H1 (cell line): ENCODE data around the gene FGFBP1. TPM values are rescaled to one million over a fixed set of nuclear protein-coding genes. Genes with fewer than 3 reads are reported as not detected.

Experiments
- CTCF ChIA-PET: fragments of 300-600 bp; sonication (Branson Sonifier 250); formaldehyde crosslinking; loops from one replicate; lab custom pipeline; 2021; ENCODE audit not compliant: partially characterized antibody; lab: Charles Lee
- POLR2A ChIA-PET: fragments of 300-600 bp; sonication (Branson Sonifier 250); formaldehyde crosslinking; loops from one replicate; lab custom pipeline; 2021; ENCODE audit warnings: inconsistent platforms; ENCODE audit not compliant: partially characterized antibody; lab: Charles Lee
- DNase-seq, 2 experiments: peaks; one replicate each; pipeline versions ENCODE4 v3.0.0 to v3.0.0-alpha.2; 2010 to 2022; ENCODE audit warnings: low spot score in 2 of 2, low read depth in 1 of 2, mixed read lengths in 1 of 2
- FAIRE-seq: peaks from 2 replicates; lab custom pipeline; 2011; peaks lifted over from hg19 to GRCh38; lab: Jason Lieb, UNC
- H2AFZ ChIP-seq: 2 replicates; pipeline ENCODE4 v1.8.1; 2012; ENCODE audit warnings: low read length, inconsistent platforms
- H2AK5ac ChIP-seq: 2 replicates; pipeline ENCODE4 v1.6.1; 2013; ENCODE audit warnings: low read depth, low read length
- H2BK120ac ChIP-seq: replicated peaks from 2 replicates; pipeline ENCODE3; 2013; ENCODE audit warnings: low read depth, low read length, inconsistent platforms
- H2BK12ac ChIP-seq: 2 replicates; pipeline ENCODE4 v1.6.1; 2013; ENCODE audit warnings: low read depth, low read length
- H2BK15ac ChIP-seq: 2 replicates; pipeline ENCODE4 v1.6.1; 2013; ENCODE audit warnings: low read length
- H2BK20ac ChIP-seq: 2 replicates; pipeline ENCODE4 v1.6.1; 2013; ENCODE audit warnings: low read length
- H2BK5ac ChIP-seq: 2 replicates; pipeline ENCODE4 v1.6.1; 2013; ENCODE audit warnings: low read depth, low read length
- H3K14ac ChIP-seq: 2 replicates; pipeline ENCODE4 v1.6.1; 2013; ENCODE audit warnings: inconsistent platforms; ENCODE audit not compliant: insufficient read length
- H3K18ac ChIP-seq: 2 replicates; pipeline ENCODE4 v1.6.1; 2013; ENCODE audit warnings: low read length; ENCODE audit errors: extremely low read depth
- H3K23ac ChIP-seq: 2 replicates; pipeline ENCODE4 v1.6.1; 2013; ENCODE audit warnings: inconsistent platforms; ENCODE audit not compliant: insufficient read length
- H3K23me2 ChIP-seq: 2 replicates; pipeline ENCODE4 v1.6.1; 2013; ENCODE audit warnings: low read depth, low read length
- H3K27ac ChIP-seq: 2 replicates; pipeline ENCODE4 v1.6.1; 2011; ENCODE audit warnings: low read depth, low read length, inconsistent platforms
- H3K27me3 ChIP-seq, 4 experiments: replicated peaks in 1 of 4; 1 replicate in 1 of 4; 2 replicates in 3 of 4; pipeline versions ENCODE4 v1.6.1 to v1.8.1; 2011 to 2013; ENCODE audit warnings: low read length in 3 of 4, mild to moderate bottlenecking in 3 of 4, inconsistent platforms in 2 of 4, mixed read lengths in 2 of 4, moderate library complexity in 1 of 4; ENCODE audit not compliant: control insufficient read depth in 3 of 4, insufficient read depth in 3 of 4; ENCODE audit errors: extremely low read depth in 1 of 4
- H3K36me3 ChIP-seq, 4 experiments: 2 replicates each; pipeline versions ENCODE4 v1.6.1 to v1.8.1; 2011 to 2013; ENCODE audit warnings: mild to moderate bottlenecking in 4 of 4, low read length in 3 of 4, moderate library complexity in 2 of 4, control low read depth in 1 of 4, inconsistent platforms in 1 of 4; ENCODE audit not compliant: insufficient read depth in 4 of 4, control insufficient read depth in 2 of 4
- H3K4ac ChIP-seq: replicated peaks from 2 replicates; pipeline ENCODE3; 2013; ENCODE audit warnings: low read length, low read depth, mixed read lengths, inconsistent platforms; ENCODE audit not compliant: insufficient read length
- H3K4me1 ChIP-seq, 4 experiments: replicated peaks in 1 of 4; 1 replicate in 1 of 4; 2 replicates in 3 of 4; pipeline versions ENCODE4 v1.6.1 to v1.8.1; 2011 to 2013; ENCODE audit warnings: low read length in 3 of 4, inconsistent platforms in 2 of 4, mixed read lengths in 1 of 4; ENCODE audit not compliant: insufficient read depth in 4 of 4, control insufficient read depth in 3 of 4
- H3K4me2 ChIP-seq, 2 experiments: 2 replicates each; pipeline versions ENCODE4 v1.6.1 to v1.8.1; 2011 to 2013; ENCODE audit warnings: low read depth in 2 of 2, low read length in 2 of 2, control low read depth in 1 of 2, inconsistent platforms in 1 of 2, mild to moderate bottlenecking in 1 of 2; ENCODE audit not compliant: insufficient read depth in 1 of 2
- H3K4me3 ChIP-seq, 4 experiments: fragments of 200-600, 300-600 bp in 1 of 4; sonication (generic), shearing (Covaris generic), sonication (Bioruptor Twin) in 1 of 4; 2 replicates each; pipeline versions ENCODE4 v1.5.1 to v1.8.1; 2011 to 2016; ENCODE audit warnings: low read length in 4 of 4, low read depth in 3 of 4, control low read depth in 2 of 4, inconsistent platforms in 2 of 4, mild to moderate bottlenecking in 2 of 4, mixed read lengths in 1 of 4, moderate library complexity in 1 of 4; ENCODE audit not compliant: insufficient read depth in 2 of 4; ENCODE audit errors: extremely low read depth in 1 of 4
- H3K56ac ChIP-seq: replicated peaks from 2 replicates; pipeline ENCODE3; 2013; ENCODE audit warnings: low read depth, mild to moderate bottlenecking, mixed read lengths, low read length, inconsistent platforms; ENCODE audit not compliant: insufficient read length
- H3K79me1 ChIP-seq: 2 replicates; pipeline ENCODE4 v1.6.1; 2013; ENCODE audit warnings: low read depth, low read length, control low read depth
- H3K79me2 ChIP-seq, 2 experiments: 2 replicates each; pipeline versions ENCODE4 v1.6.1 to v1.8.1; 2012 to 2013; ENCODE audit warnings: low read length in 2 of 2, mild to moderate bottlenecking in 2 of 2, inconsistent platforms in 1 of 2; ENCODE audit not compliant: insufficient read depth in 2 of 2, control insufficient read depth in 1 of 2
- H3K9ac ChIP-seq, 4 experiments: replicated peaks in 1 of 4; 1 replicate in 1 of 4; 2 replicates in 3 of 4; pipeline versions ENCODE4 v1.6.1 to v1.8.1; 2011 to 2013; ENCODE audit warnings: low read depth in 3 of 4, low read length in 3 of 4, control low read depth in 2 of 4, mild to moderate bottlenecking in 2 of 4, moderate library complexity in 2 of 4, inconsistent platforms in 1 of 4; ENCODE audit errors: extremely low read depth in 1 of 4
- H3K9me3 ChIP-seq, 2 experiments: 2 replicates each; pipeline versions ENCODE4 v1.6.1 to v1.8.1; 2012 to 2013; ENCODE audit warnings: mild to moderate bottlenecking in 2 of 2, moderate library complexity in 2 of 2, control low read depth in 1 of 2, inconsistent platforms in 1 of 2, low read depth in 1 of 2, low read length in 1 of 2, mixed read lengths in 1 of 2; ENCODE audit not compliant: insufficient read depth in 2 of 2
- H4K20me1 ChIP-seq, 2 experiments: replicated peaks in 1 of 2; 2 replicates each; pipeline versions ENCODE3 to v1.8.1; 2011 to 2013; ENCODE audit warnings: inconsistent platforms in 2 of 2, low read length in 2 of 2, mild to moderate bottlenecking in 1 of 2; ENCODE audit not compliant: insufficient read depth in 2 of 2, control insufficient read depth in 1 of 2
- H4K5ac ChIP-seq: 2 replicates; pipeline ENCODE4 v1.6.1; 2013; ENCODE audit warnings: low read length, low read depth, mixed read lengths, inconsistent platforms; ENCODE audit not compliant: insufficient read length
- H4K8ac ChIP-seq: 2 replicates; pipeline ENCODE4 v1.8.0; 2013; ENCODE audit warnings: mild to moderate bottlenecking, moderate library complexity, low read length, inconsistent platforms; ENCODE audit not compliant: insufficient read depth; ENCODE audit errors: extremely low read depth
- H4K91ac ChIP-seq: replicated peaks from 2 replicates; pipeline ENCODE3; 2013; ENCODE audit warnings: low read length, mixed read lengths, inconsistent platforms; ENCODE audit not compliant: insufficient read length
- ASH2L ChIP-seq: fragments of 200-600, 300-600 bp; sonication (generic); IDR thresholded peaks from one replicate; pipeline ENCODE4 v1.7.1; 2017; ENCODE audit warnings: low read length
- BACH1 ChIP-seq: IDR thresholded peaks from 2 replicates; pipeline ENCODE4 v1.6.1; 2012; ENCODE audit warnings: low read length, improper control_type of control experiment
- CBX8 ChIP-seq: fragments of 300-800, 300-1000 bp; sonication (generic); IDR thresholded peaks from 2 replicates; pipeline ENCODE4 v1.7.1; 2016; ENCODE audit warnings: low read depth, low read length, borderline replicate concordance
- CEBPB ChIP-seq: IDR thresholded peaks from 2 replicates; pipeline ENCODE4 v1.6.1; 2012; ENCODE audit warnings: low read depth, low read length
- CHD1 ChIP-seq: IDR thresholded peaks from 2 replicates; pipeline ENCODE4 v1.6.1; 2012; ENCODE audit warnings: low read depth, low read length, improper control_type of control experiment
- E2F6 ChIP-seq: IDR thresholded peaks from 2 replicates; pipeline ENCODE4 v1.6.1; 2012; ENCODE audit warnings: inconsistent platforms
- EGR1 ChIP-seq: IDR thresholded peaks from 2 replicates; pipeline ENCODE4 v1.6.1; 2011; ENCODE audit warnings: low read depth, low read length, borderline replicate concordance
- FOSL1 ChIP-seq: IDR thresholded peaks from 2 replicates; pipeline ENCODE4 v1.6.1; 2011; ENCODE audit warnings: mild to moderate bottlenecking, low read depth, low read length, moderate library complexity; ENCODE audit not compliant: insufficient read depth
- GTF2F1 ChIP-seq: IDR thresholded peaks from 2 replicates; pipeline ENCODE4 v1.6.1; 2012; ENCODE audit warnings: low read depth, low read length, improper control_type of control experiment, borderline replicate concordance
- KDM4A ChIP-seq: IDR thresholded peaks from one replicate; pipeline ENCODE4 v1.7.1; 2012; ENCODE audit warnings: low read depth, mild to moderate bottlenecking, moderate library complexity, low read length, inconsistent platforms; ENCODE audit not compliant: severe bottlenecking
- SP1 ChIP-seq: IDR thresholded peaks from 2 replicates; pipeline ENCODE4 v1.6.1; 2011; ENCODE audit warnings: low read depth, low read length
- SP4 ChIP-seq: IDR thresholded peaks from 2 replicates; pipeline ENCODE4 v1.6.1; 2012; ENCODE audit warnings: low read length, inconsistent platforms
- TAF1 ChIP-seq: IDR thresholded peaks from 2 replicates; pipeline ENCODE4 v1.6.1; 2011; ENCODE audit warnings: mild to moderate bottlenecking, low read depth, low read length
- TCF12 ChIP-seq: IDR thresholded peaks from 2 replicates; pipeline ENCODE4 v1.6.1; 2011; ENCODE audit warnings: low read depth, mild to moderate bottlenecking, low read length
- WGBS, 2 experiments: shearing (Covaris generic) in 1 of 2; methylation state at CpG; one replicate each; pipeline versions ENCODE4 v1.1.6 to v1.1.7; 2013 to 2015; ENCODE audit warnings: low lambda C conversion rate in 2 of 2, mixed read lengths in 2 of 2, inconsistent platforms in 1 of 2, low coverage in 1 of 2, missing lambda C conversion rate in 1 of 2; ENCODE audit not compliant: insufficient replicate concordance in 2 of 2, insufficient coverage in 1 of 2, insufficient read length in 1 of 2; ENCODE audit errors: extremely low coverage in 1 of 2, missing lambda C conversion rate in 1 of 2; 5-methylcytosine and 5-hydroxymethylcytosine counted together
- polyA plus RNA-seq, 7 experiments: library from polyadenylated mRNA; depleted of rRNA in 3 of 7; stranded (reverse) in 5 of 7; unstranded in 2 of 7; fragments of >200 nt in 5 of 7; fragments of 200-250 nt in 2 of 7; gene quantifications; 1 replicate in 5 of 7; 2 replicates in 1 of 7; 4 replicates in 1 of 7; pipeline versions ENCODE4 v1.2.1 to v1.2.3, GENCODE V29; 2011 to 2013; ENCODE audit warnings: missing spikeins in 2 of 7, mixed read lengths in 2 of 7
- total RNA-seq: library from RNA; stranded (reverse); fragmentation: NEBNext Ultra II Directional; extraction: Animal tissue kit (Norgen Biotek cat#: 25700); gene quantifications from 2 replicates; pipeline ENCODE4 v1.2.1, GENCODE V29; 2021

FGFBP1 gene
- total and polyA plus RNA-seq, 2 of the 8 experiments (the other 6 are each of a cell fraction or from before 2014, with no cell fraction given), result 0.17 to 0.20 TPM

- Histone ChIP-seq H3K79me2 (no peaks in the 10 kb centered on the region), H3K4me3 (no peak overlapping the region), H2BK120ac (no peak overlapping the region), H3K4ac (no peak overlapping the region), H3K27ac (no peak overlapping the region), H2BK20ac (no peak overlapping the region), H3K56ac (no peak overlapping the region), H2AK5ac (no peak overlapping the region), H4K91ac (no peak overlapping the region), H2AFZ (no peak overlapping the region), H3K23ac (no peak overlapping the region), H3K18ac (no peak overlapping the region), H3K27me3 (no peaks in the 10 kb centered on the region), H3K23me2 (no peaks in the 10 kb centered on the region; the same call in 1 of the 2 replicates), H2BK5ac (no peak overlapping the region), H4K8ac (no peak overlapping the region), H2BK12ac (no peak overlapping the region), H3K79me1 (no peaks in the 10 kb centered on the region), H3K36me3 (peaks cover 20 to 90% (median 66%) of the 10 kb centered on the region in 4 experiments), H2BK15ac (no peak overlapping the region), H3K9ac (no peak overlapping the region), H3K4me2 (no peak overlapping the region), H4K5ac (no peak overlapping the region), H3K4me1 (no peaks in the 10 kb centered on the region), H3K9me3 (0 out of 4 replicates have a peak, but pooled peaks cover 2 to 4% of the 10 kb centered on the region in 2 experiments), H4K20me1 (peaks cover 0 to 1% of the 10 kb centered on the region in 2 experiments), H3K14ac (no peak overlapping the region)
- no peak for FAIRE-seq
- POLR2A ChIA-PET, result no interaction called here
- DNase-seq, result no peak
- CTCF ChIA-PET, result interaction anchor here (0.9 to 1.2 kb wide), 2 partner anchors 13 to 105 kb away, joined by 3 to 4 read pairs; no protein-coding TSS in a partner anchor
- WGBS, 2 experiments, result 100% methylated on average over 1 of the region's 1 CpG; no CpG with 5 or more reads in 1 of the 2 experiments
- no peak for TF ChIP-seq TCF12
- TF ChIP-seq BACH1, result no peak
- TF ChIP-seq ASH2L, result no peak
- TF ChIP-seq SP4, result no peak
- TF ChIP-seq KDM4A, result no peak
- no peak for TF ChIP-seq CBX8
- TF ChIP-seq E2F6, result no peak
- TF ChIP-seq CEBPB, result no peak
- no peak for TF ChIP-seq EGR1
- TF ChIP-seq GTF2F1, result no peak
- no peak for TF ChIP-seq SP1
- no peak for TF ChIP-seq CHD1
- no peak for TF ChIP-seq TAF1
- no peak for TF ChIP-seq FOSL1
Observed at GRCh38 chr4:15988222-15988621, 49.7 kb upstream of the FGFBP1 start.
